Kidney (tissue), 14 donors: ENCODE data around the gene KIF21B. TPM values are rescaled to one million over a fixed set of nuclear protein-coding genes. Genes with fewer than 3 reads are reported as not detected.

ENCODE experiments used
- DNase-seq, 5 donors: peaks; one replicate each; pipeline ENCODE4 v3.0.0-alpha.2; 2013 to 2020
- FAIRE-seq: peaks from 2 replicates; lab custom pipeline; 2012; peaks lifted over from hg19 to GRCh38; lab: Jason Lieb, UNC
- H3K27ac ChIP-seq, 2 donors: one replicate each; pipeline ENCODE4 v1.7.0; 2013; ENCODE audit warnings: low read depth in 2 of 2, low read length in 2 of 2, inconsistent platforms in 1 of 2
- H3K27me3 ChIP-seq: one replicate; pipeline ENCODE4 v1.7.1; 2013; ENCODE audit warnings: low read length, inconsistent platforms; ENCODE audit not compliant: control insufficient read depth, insufficient read depth
- H3K36me3 ChIP-seq, 3 donors: one replicate each; pipeline versions ENCODE4 v1.7.0 to v1.7.1; 2013; ENCODE audit warnings: low read length in 3 of 3, control low read depth in 1 of 3, inconsistent platforms in 1 of 3; ENCODE audit not compliant: insufficient read depth in 3 of 3, control insufficient read depth in 2 of 3
- H3K4me1 ChIP-seq, 3 donors: one replicate each; pipeline versions ENCODE4 v1.7.0 to v1.7.1; 2013; ENCODE audit warnings: low read length in 3 of 3, inconsistent platforms in 1 of 3, low read depth in 1 of 3; ENCODE audit not compliant: control insufficient read depth in 2 of 3, insufficient read depth in 2 of 3
- H3K4me3 ChIP-seq, 3 donors: one replicate each; pipeline versions ENCODE4 v1.7.0 to v1.8.1; 2013; ENCODE audit warnings: low read length in 3 of 3, control low read depth in 1 of 3, inconsistent platforms in 1 of 3
- H3K9ac ChIP-seq, 3 donors: one replicate each; pipeline versions ENCODE4 v1.7.0 to v1.7.1; 2013; ENCODE audit warnings: low read length in 3 of 3, control low read depth in 1 of 3, inconsistent platforms in 1 of 3
- H3K9me3 ChIP-seq, 3 donors: one replicate each; pipeline versions ENCODE4 v1.7.0 to v1.7.1; 2013; ENCODE audit warnings: low read length in 3 of 3, control low read depth in 1 of 3, inconsistent platforms in 1 of 3; ENCODE audit not compliant: control insufficient read depth in 2 of 3, insufficient read depth in 1 of 3
- CTCF ChIP-seq: IDR thresholded peaks from 3 replicates; pipeline ENCODE4 v1.5.1; 2012; ENCODE audit warnings: mild to moderate bottlenecking, moderate library complexity, borderline replicate concordance; ENCODE audit not compliant: insufficient read depth; ENCODE audit errors: extremely low read depth
- intact Hi-C: fragments of 100-400 bp; cut with DNase I; formaldehyde crosslinking; loops from one replicate; pipeline ENCODE4 v1.11.1; 2022
- polyA plus RNA-seq: library from polyadenylated mRNA; stranded (reverse); fragments of 350-450 nt; fragmentation: Illumina TruSeq; extraction: RNeasy Lipid Tissue Mini Kit (QIAGEN cat#74804); gene quantifications from one replicate; pipeline ENCODE4 v1.2.3, GENCODE V29; 2014; ENCODE audit warnings: low read depth, low replicate concordance; ENCODE audit not compliant: insufficient read depth
- total RNA-seq: library from RNA; stranded (reverse); fragmentation: NEBNext Ultra II Directional; extraction: Animal tissue kit (Norgen Biotek cat#: 25700); gene quantifications from one replicate; pipeline ENCODE4 v1.2.1, GENCODE V29; 2021
- donor health status: control.
- donor health status: control.
- donor health status: control.
- donor health status: control.
- donor health status: control.
- donor health status: DM: yes; HTN: yes; CAD: no.
- donor health status: Normal renal cell carcinoma (clear cell type).

KIF21B gene
- total and polyA plus RNA-seq, 2 donors from 2014 or later, result 0.19 to 5.6 TPM

DNA sequence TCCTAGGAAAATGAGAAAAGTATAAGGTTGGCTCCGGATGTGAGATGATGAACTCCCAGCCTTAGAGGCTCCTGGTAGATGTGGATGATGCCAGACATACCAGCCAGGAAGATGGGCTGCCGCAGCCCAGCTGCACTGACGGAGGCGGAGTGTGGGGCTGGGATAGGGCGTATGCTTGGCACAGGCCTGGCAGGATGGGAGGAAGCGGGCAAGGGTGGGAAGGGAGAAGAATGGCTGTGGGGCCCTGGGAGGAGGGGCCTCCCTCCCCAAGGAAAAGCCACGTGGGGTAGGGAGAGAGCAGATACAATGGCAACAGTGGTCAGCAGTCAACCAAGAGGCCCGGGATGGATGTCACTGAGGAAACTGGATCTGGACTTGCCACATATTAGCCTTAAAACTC lies 41.3 kb upstream of the KIF21B start:
- Histone ChIP-seq H3K27me3 (no peaks in the 10 kb centered on the region), H3K9ac (no peak overlapping the region), H3K36me3 (no peaks in the 10 kb centered on the region), H3K9me3 (no peaks in the 10 kb centered on the region), H3K27ac (no peak overlapping the region), H3K4me1 (no peaks in the 10 kb centered on the region), H3K4me3 (no peak overlapping the region)
- TF ChIP-seq CTCF, result no peak
- peak in 1 of 5 donors; percentile 41 for DNase-seq
- intact Hi-C loops, result no loop called here
- FAIRE-seq, result no peak

- Histone ChIP-seq H3K27ac (no peak overlapping the region), H3K36me3 (no peaks in the 10 kb centered on the region), H3K4me3 (no peak overlapping the region), H3K27me3 (no peaks in the 10 kb centered on the region), H3K4me1 (no peaks in the 10 kb centered on the region), H3K9me3 (no peaks in the 10 kb centered on the region), H3K9ac (no peak overlapping the region)
- TF ChIP-seq CTCF, result no peak
- FAIRE-seq (no peak), DNase-seq (peak in 1 of 5 donors; percentile 22)
- intact Hi-C loops, result no loop called here
Observed at GRCh38 chr1:201063145-201063544, 39.6 kb upstream of the KIF21B start.

GRCh38 chr1:201062511-201063091 lies 39.1 kb upstream of the KIF21B start:
- H3K27ac ChIP-seq, result no peak overlapping the region
- H3K27me3 ChIP-seq, result no peaks in the 10 kb centered on the region
- H3K4me3 ChIP-seq, result no peak overlapping the region
- FAIRE-seq (no peak), DNase-seq (peak in 2 of 5 donors; percentile 25 to 49)
- H3K9ac ChIP-seq, result no peak overlapping the region
- no peaks in the 10 kb centered on the region for H3K9me3 ChIP-seq
- no peak for TF ChIP-seq CTCF
- no peaks in the 10 kb centered on the region for H3K36me3 ChIP-seq
- intact Hi-C loops, result no loop called here
- H3K4me1 ChIP-seq, result no peaks in the 10 kb centered on the region

GRCh38 chr1:201061886-201062285 lies 38.4 kb upstream of the KIF21B start:
- H3K9me3 ChIP-seq, result no peaks in the 10 kb centered on the region
- no peak for TF ChIP-seq CTCF
- H3K9ac ChIP-seq, result no peak overlapping the region
- no peak overlapping the region for H3K27ac ChIP-seq
- DNase-seq (peak in 1 of 5 donors; percentile 67), FAIRE-seq (no peak)
- H3K36me3 ChIP-seq, result no peaks in the 10 kb centered on the region
- intact Hi-C loops, result no loop called here
- no peaks in the 10 kb centered on the region for H3K27me3 ChIP-seq
- H3K4me1 ChIP-seq, result no peaks in the 10 kb centered on the region
- H3K4me3 ChIP-seq, result no peak overlapping the region
